Posterior vena cava (tissue), 2 donors: ENCODE results near the gene DNAJC18. TPM values are rescaled to one million over a fixed set of nuclear protein-coding genes. Genes with fewer than 3 reads are reported as not detected.

Experiments used
- DNase-seq: peaks from one replicate; pipeline ENCODE4 v3.0.0-alpha.2; 2020; ENCODE audit warnings: low spot score
- intact Hi-C, 2 donors: fragments of 100-400 bp; cut with DNase I; formaldehyde crosslinking; loops; one replicate each; pipeline versions ENCODE4 v1.14.1 to v1.14.2; 2022 to 2023
- total RNA-seq, 2 donors: library from RNA; stranded (reverse); fragmentation: NEBNext Ultra II Directional; extraction: Animal tissue kit (Norgen Biotek cat#: 25700); gene quantifications; one replicate each; pipeline ENCODE4 v1.2.1, GENCODE V29; 2021
- donor health status: DM: yes; HTN: yes; CAD: no.
- donor health status: DM: yes; HTN: yes; CAD: no.

DNAJC18 gene
- total RNA-seq, 2 donors from 2014 or later: 13.3 to 18.8 TPM

GRCh38 chr5:139462586-139463276 is 23.4 kb upstream of the DNAJC18 start, which contains the start of gene ECSCR:
ECSCR (minus strand) TSS chr5:139462743; CDS start chr5:139462670, 73 bp downstream.
- intact Hi-C loops: no loop called here
- no peak for DNase-seq

GRCh38 chr5:139461698-139462097 is 22.4 kb upstream of the DNAJC18 start:
- intact Hi-C loops: no loop called here
- no peak for DNase-seq

GRCh38 chr5:139461176-139461575 is 21.9 kb upstream of the DNAJC18 start:
- DNase-seq: no peak
- intact Hi-C loops: no loop called here

- intact Hi-C loops: no loop called here
- DNase-seq: no peak
Measured at GRCh38 chr5:139460455-139460854, 21.1 kb upstream of the DNAJC18 start.

GRCh38 chr5:139459451-139459934 is 20.2 kb upstream of the DNAJC18 start:
- intact Hi-C loops: no loop called here
- DNase-seq: no peak

GRCh38 chr5:139458580-139459407 is 19.5 kb upstream of the DNAJC18 start:
- intact Hi-C loops: no loop called here
- no peak for DNase-seq

GRCh38 chr5:139457653-139458306 is 18.5 kb upstream of the DNAJC18 start:
- intact Hi-C loops: no loop called here
- no peak for DNase-seq

- intact Hi-C loops: no loop called here
- DNase-seq: no peak
Measured at GRCh38 chr5:139457241-139457640, 17.9 kb upstream of the DNAJC18 start.

GRCh38 chr5:139456776-139457175 is 17.5 kb upstream of the DNAJC18 start:
- intact Hi-C loops: no loop called here

GRCh38 chr5:139454568-139455290 is 15.4 kb upstream of the DNAJC18 start:
- intact Hi-C loops: no loop called here
- DNase-seq: peak; percentile 44

More at GRCh38 chr5:139456776-139457175, 17.5 kb upstream of the DNAJC18 start:
- no peak for DNase-seq

- intact Hi-C loops: no loop called here
- peak; percentile 35 for DNase-seq
Measured at GRCh38 chr5:139453683-139454567, 14.6 kb upstream of the DNAJC18 start.

- intact Hi-C loops: no loop called here
- peak; percentile 9 for DNase-seq
Measured at GRCh38 chr5:139451878-139452660, 12.7 kb upstream of the DNAJC18 start.

GRCh38 chr5:139451176-139451575 is 11.9 kb upstream of the DNAJC18 start:
- intact Hi-C loops: no loop called here
- DNase-seq: peak; percentile 5

GRCh38 chr5:139446956-139447779 is 7.8 kb upstream of the DNAJC18 start:
- no peak for DNase-seq
- intact Hi-C loops: no loop called here

GRCh38 chr5:139445325-139446170 is 6.2 kb upstream of the DNAJC18 start:
- DNase-seq: no peak
- intact Hi-C loops: no loop called here
